Measurements from ENCODE around the gene PYGB. TPM values are rescaled to one million over a fixed set of nuclear protein-coding genes. Genes with fewer than 3 reads are reported as not detected.
"Not testable (repeated sequence)": the region's sequence is repeated elsewhere in the genome, so short reads cannot be mapped to it uniquely, and the experiment has no call there.

Gene PYGB
- total RNA-seq, 6 donors from 2014 or later = 59.4 to 128 (median 98.4) TPM

GRCh38 chr20:25325073-25325472 is 77.2 kb downstream of the PYGB start:
- WGBS, 2 donors = 34 to 43% methylated on average over 3 of the region's 3 CpGs

GRCh38 chr20:25325997-25326396 is 78.1 kb downstream of the PYGB start:
- Histone ChIP-seq H3K27ac (no peak overlapping the region), H3K36me3 (peaks cover 0 to 16% (median 4%) of the 10 kb centered on the region in 4 donors), H3K27me3 (no peaks in the 10 kb centered on the region), H3K4me3 (no peak overlapping the region), H3K4me1 (peaks cover 0 to 16% (median 5%) of the 10 kb centered on the region in 4 donors), H3K9me3 (no peaks in the 10 kb centered on the region)
- 73 to 89% methylated on average over 2 of the region's 2 CpGs for WGBS, 2 donors
- no peak for ATAC-seq (ENCODE audit: low FRiP score in 2 of 2)
- no peak for DNase-seq
- no peak for TF ChIP-seq POLR2A (IDR thresholded peaks at IDR 0.05)

More at GRCh38 chr20:25325073-25325472, 77.2 kb downstream of the PYGB start:
- no peak overlapping the region for H3K4me3 ChIP-seq
- ATAC-seq (ENCODE audit: low FRiP score in 2 of 2) (peak in 1 of 2 donors; percentile 19), DNase-seq (no peak)
- peaks cover 0 to 16% (median 5%) of the 10 kb centered on the region in 4 donors for H3K4me1 ChIP-seq
- H3K27me3 ChIP-seq = no peaks in the 10 kb centered on the region
- H3K36me3 ChIP-seq = peaks cover 0 to 19% (median 4%) of the 10 kb centered on the region in 4 donors
- peak overlapping the region in 3 of 4 donors; percentile 9 to 59 (median 44) for H3K27ac ChIP-seq
- H3K9me3 ChIP-seq = no peaks in the 10 kb centered on the region
- TF ChIP-seq, protein P1, sequence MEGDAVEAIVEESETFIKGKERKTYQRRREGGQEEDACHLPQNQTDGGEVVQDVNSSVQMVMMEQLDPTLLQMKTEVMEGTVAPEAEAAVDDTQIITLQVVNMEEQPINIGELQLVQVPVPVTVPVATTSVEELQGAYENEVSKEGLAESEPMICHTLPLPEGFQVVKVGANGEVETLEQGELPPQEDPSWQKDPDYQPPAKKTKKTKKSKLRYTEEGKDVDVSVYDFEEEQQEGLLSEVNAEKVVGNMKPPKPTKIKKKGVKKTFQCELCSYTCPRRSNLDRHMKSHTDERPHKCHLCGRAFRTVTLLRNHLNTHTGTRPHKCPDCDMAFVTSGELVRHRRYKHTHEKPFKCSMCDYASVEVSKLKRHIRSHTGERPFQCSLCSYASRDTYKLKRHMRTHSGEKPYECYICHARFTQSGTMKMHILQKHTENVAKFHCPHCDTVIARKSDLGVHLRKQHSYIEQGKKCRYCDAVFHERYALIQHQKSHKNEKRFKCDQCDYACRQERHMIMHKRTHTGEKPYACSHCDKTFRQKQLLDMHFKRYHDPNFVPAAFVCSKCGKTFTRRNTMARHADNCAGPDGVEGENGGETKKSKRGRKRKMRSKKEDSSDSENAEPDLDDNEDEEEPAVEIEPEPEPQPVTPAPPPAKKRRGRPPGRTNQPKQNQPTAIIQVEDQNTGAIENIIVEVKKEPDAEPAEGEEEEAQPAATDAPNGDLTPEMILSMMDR (IDR thresholded peaks at IDR 0.05) = no peak
- no peak for TF ChIP-seq EP300 (IDR thresholded peaks at IDR 0.05)
- no peak for TF ChIP-seq POLR2A (IDR thresholded peaks at IDR 0.05)
- no peak for TF ChIP-seq POLR2AphosphoS5 (IDR thresholded peaks at IDR 0.05)

DNA sequence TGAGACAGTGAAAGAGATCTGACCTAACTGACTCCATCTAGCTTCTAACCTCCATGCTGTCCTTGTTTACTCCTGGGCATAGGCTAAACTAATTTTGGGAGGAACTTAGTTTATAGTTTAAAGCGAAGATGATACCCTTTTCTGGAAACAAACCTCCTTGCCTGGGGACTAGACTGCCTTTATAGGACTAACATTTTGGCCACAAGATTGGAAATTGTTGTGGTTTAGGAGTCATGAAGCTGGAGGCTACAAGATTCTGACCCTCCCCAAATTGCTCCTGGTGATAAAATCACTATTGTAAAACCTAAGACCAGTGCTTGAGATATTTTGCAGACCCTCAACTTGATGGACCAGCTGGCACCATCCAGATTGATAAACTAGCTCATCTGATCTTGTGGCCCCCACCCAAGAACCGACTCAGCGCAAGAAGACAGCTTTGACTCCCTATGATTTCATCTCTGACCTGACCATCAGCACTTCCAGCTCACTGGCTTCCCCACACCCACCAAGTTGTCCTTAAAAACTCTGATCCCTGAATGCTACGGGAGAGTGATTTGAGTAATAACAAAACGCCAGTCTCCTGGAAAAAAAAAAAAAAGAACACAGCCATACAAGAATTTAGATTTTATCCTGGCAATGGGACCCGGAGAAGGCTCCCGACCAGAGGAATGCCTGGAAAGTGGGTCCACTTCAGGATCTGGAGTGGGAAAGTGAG is 79.8 kb downstream of the PYGB start:
- Histone ChIP-seq H3K27me3 (no peaks in the 10 kb centered on the region), H3K4me1 (peaks cover 0 to 16% (median 5%) of the 10 kb centered on the region in 4 donors), H3K4me3 (no peak overlapping the region), H3K36me3 (peaks cover 0 to 4% (median under 1%) of the 10 kb centered on the region in 4 donors), H3K27ac (no peak overlapping the region), H3K9me3 (no peaks in the 10 kb centered on the region)
- DNase-seq (no peak), ATAC-seq (ENCODE audit: low FRiP score in 2 of 2) (no peak)
- WGBS, 2 donors = 71 to 84% methylated on average over 7 of the region's 7 CpGs
- TF ChIP-seq POLR2A (IDR thresholded peaks at IDR 0.05) = no peak
- no peak for TF ChIP-seq EP300 (IDR thresholded peaks at IDR 0.05)

- no peaks in the 10 kb centered on the region for H3K9me3 ChIP-seq
- H3K36me3 ChIP-seq = no peaks in the 10 kb centered on the region
- no peak overlapping the region for H3K4me3 ChIP-seq
- H3K4me1 ChIP-seq = peaks cover 0 to 16% (median 5%) of the 10 kb centered on the region in 4 donors
- ATAC-seq (ENCODE audit: low FRiP score in 2 of 2) (peak in 1 of 2 donors; percentile 57), DNase-seq (peak in 1 of 2 donors; percentile 50)
- TF ChIP-seq, protein P1 (IDR thresholded peaks at IDR 0.05) = no peak
- TF ChIP-seq POLR2A (IDR thresholded peaks at IDR 0.05) (no peak), POLR2AphosphoS5 (IDR thresholded peaks at IDR 0.05) (no peak), EP300 (IDR thresholded peaks at IDR 0.05) (no peak)
- H3K27me3 ChIP-seq = no peaks in the 10 kb centered on the region
- WGBS, 2 donors = 99 to 100% methylated on average over 6 to 12 of the region's 12 CpGs
- peak overlapping the region in 1 of 4 donors; percentile 39 for H3K27ac ChIP-seq
Observed at GRCh38 chr20:25328954-25329498, 81.1 kb downstream of the PYGB start.

- 92 to 100% methylated on average over 1 of the region's 1 CpG for WGBS, 2 donors
- ATAC-seq (ENCODE audit: low FRiP score in 2 of 2) = not testable (repeated sequence)
Observed at GRCh38 chr20:25334972-25335371, 87.1 kb downstream of the PYGB start.

GRCh38 chr20:25336561-25337422 is 88.9 kb downstream of the PYGB start:
- Histone ChIP-seq H3K9me3 (no peaks in the 10 kb centered on the region), H3K4me3 (no peak overlapping the region), H3K27ac (no peak overlapping the region), H3K36me3 (peaks cover 0 to 7% (median 2%) of the 10 kb centered on the region in 4 donors), H3K4me1 (peaks cover 0 to 6% (median 0%) of the 10 kb centered on the region in 4 donors), H3K27me3 (no peaks in the 10 kb centered on the region)
- WGBS, 2 donors = 86 to 88% methylated on average over 10 to 17 of the region's 17 CpGs
- peak; percentile 31 to 49 for ATAC-seq (ENCODE audit: low FRiP score in 2 of 2)
- DNase-seq = no peak
- TF ChIP-seq POLR2AphosphoS5 (IDR thresholded peaks at IDR 0.05) (no peak), POLR2A (IDR thresholded peaks at IDR 0.05) (no peak)
- TF ChIP-seq, protein P1 (IDR thresholded peaks at IDR 0.05) = peak in 2 of 6 experiments; percentile 11 to 17

More at GRCh38 chr20:25334972-25335371, 87.1 kb downstream of the PYGB start:
- H3K27ac ChIP-seq, H3K36me3 ChIP-seq, H3K4me1 ChIP-seq, H3K27me3 ChIP-seq, H3K9me3 ChIP-seq, H3K4me3 ChIP-seq, DNase-seq: not testable (repeated sequence)
